DOHH2 (cell line): ENCODE measurements around the gene THAP11.

Source experiments
- CTCF ChIP-seq: fragments of 200-600 bp; sonication (generic); IDR thresholded peaks from one replicate; pipeline ENCODE4 v1.5.1; 2014; ENCODE audit warnings: antibody characterized with exemption, mild to moderate bottlenecking, low read depth, low read length; ENCODE audit not compliant: poor library complexity, severe bottlenecking
- EZH2phosphoT487 ChIP-seq: fragments of 200-600 bp; sonication (generic); IDR thresholded peaks from 2 replicates; pipeline ENCODE4 v1.6.1; 2017; ENCODE audit warnings: borderline replicate concordance, mild to moderate bottlenecking, antibody characterized with exemption, low read length, moderate library complexity, mixed read lengths

- TF ChIP-seq CTCF (no peak), EZH2phosphoT487 (no peak)
Measured at GRCh38 chr16:67804853-67805542, 37.1 kb upstream of the THAP11 start.
